Measurements from ENCODE around the gene PTTG2.
"Not testable (repeated sequence)": the region's sequence is repeated elsewhere in the genome, so short reads cannot be mapped to it uniquely, and the experiment has no call there.

PTTG2 gene

GRCh38 chr4:37958932-37959331 is 1.3 kb upstream of the PTTG2 start:
- DNase-seq: no peak

GRCh38 chr4:37960679-37961450 is 667 bp downstream of the PTTG2 start:
- no peak for DNase-seq

GRCh38 chr4:37964734-37965457 is 4.7 kb downstream of the PTTG2 start:
- DNase-seq: no peak

- DNase-seq: no peak
Observed at GRCh38 chr4:37966044-37966443, 5.8 kb downstream of the PTTG2 start.

GRCh38 chr4:37967736-37968135 is 7.5 kb downstream of the PTTG2 start:
- peak; percentile 45 for DNase-seq

- peak; percentile 30 for DNase-seq
Observed at GRCh38 chr4:37968747-37969146, 8.5 kb downstream of the PTTG2 start.

GRCh38 chr4:37970702-37971101 is 10.5 kb downstream of the PTTG2 start:
- peak; percentile 63 for DNase-seq

- DNase-seq: no peak
Observed at GRCh38 chr4:37971202-37971601, 11.0 kb downstream of the PTTG2 start.

GRCh38 chr4:37973441-37973840 is 13.2 kb downstream of the PTTG2 start:
- no peak for DNase-seq

- not testable (repeated sequence) for DNase-seq
Observed at GRCh38 chr4:37975321-37975822, 15.2 kb downstream of the PTTG2 start.

- DNase-seq: no peak
Observed at GRCh38 chr4:37976507-37976906, 16.3 kb downstream of the PTTG2 start.

- DNase-seq: peak; percentile 82
Observed at GRCh38 chr4:37976991-37977470, 16.8 kb downstream of the PTTG2 start.

GRCh38 chr4:37977471-37978247 is 17.5 kb downstream of the PTTG2 start:
- peak; percentile 70 for DNase-seq

- peak; percentile 34 for DNase-seq
Observed at GRCh38 chr4:37978248-37978924, 18.2 kb downstream of the PTTG2 start.

GRCh38 chr4:37980246-37980645 is 20.0 kb downstream of the PTTG2 start:
- DNase-seq: no peak

- no peak for DNase-seq
Observed at GRCh38 chr4:37981425-37981824, 21.2 kb downstream of the PTTG2 start.

GRCh38 chr4:37981844-37982720 is 21.9 kb downstream of the PTTG2 start:
- peak; percentile 79 for DNase-seq

GRCh38 chr4:37982736-37983135 is 22.5 kb downstream of the PTTG2 start:
- no peak for DNase-seq

GRCh38 chr4:37983951-37984350 is 23.8 kb downstream of the PTTG2 start:
- DNase-seq: peak; percentile 43

- no peak for DNase-seq
Observed at GRCh38 chr4:37985730-37986275, 25.6 kb downstream of the PTTG2 start.

- no peak for DNase-seq
Observed at GRCh38 chr4:37988670-37989069, 28.5 kb downstream of the PTTG2 start.

All from fibroblast of skin of back (primary cell).